Common myeloid progenitor, CD34-positive (primary cell): Measurements from ENCODE around the gene PCBD1.

Source experiments
- CTCF ChIA-PET: fragments of 350-600 bp; sonication (Branson Sonifier 250); formaldehyde crosslinking; loops from one replicate; lab custom pipeline; 2021; ENCODE audit warnings: antibody characterized with exemption; lab: Charles Lee
- POLR2A ChIA-PET: fragments of 350-600 bp; sonication (Branson Sonifier 250); formaldehyde crosslinking; loops from one replicate; lab custom pipeline; 2021; ENCODE audit warnings: antibody characterized with exemption; lab: Charles Lee
- DNase-seq, 3 donors: peaks; one replicate each; pipeline versions ENCODE4 v3.0.0 to v3.0.0-alpha.2; 2013
- H3K27ac ChIP-seq, 2 experiments: 1 replicate in 1 of 2; 2 replicates in 1 of 2; pipeline ENCODE4 v1.7.0; 2013; ENCODE audit warnings: inconsistent platforms in 2 of 2, low read length in 2 of 2, mild to moderate bottlenecking in 2 of 2, low read depth in 1 of 2, moderate library complexity in 1 of 2; ENCODE audit not compliant: severe bottlenecking in 2 of 2, insufficient read depth in 1 of 2, poor library complexity in 1 of 2
- H3K27me3 ChIP-seq, 5 experiments: replicated peaks in 2 of 5; 1 replicate in 3 of 5; 2 replicates in 2 of 5; pipeline versions ENCODE4 v1.6.1 to v1.7.0; 2013; ENCODE audit warnings: low read length in 4 of 5, mild to moderate bottlenecking in 2 of 5, moderate library complexity in 2 of 5, inconsistent platforms in 1 of 5; ENCODE audit not compliant: insufficient read depth in 5 of 5, control insufficient read depth in 4 of 5
- H3K36me3 ChIP-seq, 4 experiments: 1 replicate in 2 of 4; 2 replicates in 2 of 4; pipeline versions ENCODE4 v1.6.1 to v1.7.0; 2013; ENCODE audit warnings: low read length in 3 of 4, control low read depth in 1 of 4, mild to moderate bottlenecking in 1 of 4; ENCODE audit not compliant: control insufficient read depth in 4 of 4, insufficient read depth in 4 of 4
- H3K4me1 ChIP-seq, 4 experiments: 1 replicate in 3 of 4; 2 replicates in 1 of 4; pipeline versions ENCODE4 v1.6.1 to v1.7.1; 2013; ENCODE audit warnings: low read length in 3 of 4, mild to moderate bottlenecking in 3 of 4, control low read depth in 1 of 4, inconsistent platforms in 1 of 4, moderate library complexity in 1 of 4; ENCODE audit not compliant: control insufficient read depth in 4 of 4, insufficient read depth in 4 of 4; ENCODE audit errors: control extremely low read depth in 1 of 4
- H3K4me3 ChIP-seq, 7 experiments: 1 replicate in 4 of 7; 2 replicates in 3 of 7; pipeline versions ENCODE4 v1.5.1 to v1.7.0; 2013; ENCODE audit warnings: mild to moderate bottlenecking in 7 of 7, low read length in 6 of 7, moderate library complexity in 6 of 7, inconsistent platforms in 2 of 7, low read depth in 2 of 7, control low read depth in 1 of 7; ENCODE audit not compliant: insufficient read depth in 4 of 7, control insufficient read depth in 1 of 7; ENCODE audit errors: extremely low read depth in 1 of 7
- H3K9me3 ChIP-seq, 5 experiments: 1 replicate in 4 of 5; 2 replicates in 1 of 5; pipeline versions ENCODE4 v1.6.1 to v1.7.1; 2013; ENCODE audit warnings: low read length in 4 of 5, mild to moderate bottlenecking in 2 of 5, inconsistent platforms in 1 of 5, low read depth in 1 of 5, moderate library complexity in 1 of 5; ENCODE audit not compliant: control insufficient read depth in 4 of 5, insufficient read depth in 2 of 5; ENCODE audit errors: control extremely low read depth in 1 of 5
- WGBS: methylation state at CpG from one replicate; pipeline ENCODE4 v1.1.5; 2013; ENCODE audit not compliant: insufficient coverage; 5-methylcytosine and 5-hydroxymethylcytosine counted together

PCBD1 gene

GRCh38 chr10:70893227-70894006, 5.1 kb upstream of the PCBD1 start:
- DNase-seq, result no peak
- CTCF ChIA-PET, result interaction anchor here (1.1 to 1.6 kb wide), 3 partner anchors 9 to 344 kb away, joined by 3 to 4 read pairs (median 3); no protein-coding TSS in a partner anchor
- 62% methylated on average over 7 of the region's 10 CpGs for WGBS

GRCh38 chr10:70892631-70893030, 4.3 kb upstream of the PCBD1 start:
- Histone ChIP-seq H3K27me3 (no peaks in the 10 kb centered on the region), H3K4me3 (no peak overlapping the region), H3K36me3 (no peaks in the 10 kb centered on the region), H3K4me1 (peaks cover 0 to 14% (median 11%) of the 10 kb centered on the region in 4 experiments), H3K27ac (no peak overlapping the region), H3K9me3 (no peaks in the 10 kb centered on the region)
- CTCF ChIA-PET, result interaction anchor here (1.6 kb wide), 1 partner anchor 10 kb away, joined by 4 read pairs; no protein-coding TSS in a partner anchor
- 94% methylated on average over 3 of the region's 4 CpGs for WGBS
- POLR2A ChIA-PET, result no interaction called here
- DNase-seq, result no peak

More at GRCh38 chr10:70893227-70894006, 5.1 kb upstream of the PCBD1 start:
- H3K36me3 ChIP-seq, result no peaks in the 10 kb centered on the region
- H3K4me3 ChIP-seq, result no peak overlapping the region
- H3K27ac ChIP-seq, result no peak overlapping the region
- H3K4me1 ChIP-seq, result peaks cover 0 to 10% (median 7%) of the 10 kb centered on the region in 4 experiments
- H3K9me3 ChIP-seq, result no peaks in the 10 kb centered on the region
- H3K27me3 ChIP-seq, result no peaks in the 10 kb centered on the region
- POLR2A ChIA-PET, result no interaction called here

- 100% methylated on average over 1 of the region's 1 CpG for WGBS
- DNase-seq, result no peak
- ChIA-PET POLR2A (no interaction called here), CTCF (interaction anchor here (0.8 to 1.8 kb wide), 3 partner anchors 11 to 131 kb away, joined by 3 to 6 read pairs (median 3); no protein-coding TSS in a partner anchor)
- Histone ChIP-seq H3K4me1 (peaks cover 0 to 21% (median 18%) of the 10 kb centered on the region in 4 experiments), H3K9me3 (no peaks in the 10 kb centered on the region), H3K4me3 (no peak overlapping the region), H3K27me3 (no peaks in the 10 kb centered on the region), H3K36me3 (no peaks in the 10 kb centered on the region), H3K27ac (no peak overlapping the region)
Observed at GRCh38 chr10:70891627-70892026, 3.3 kb upstream of the PCBD1 start.

DNA sequence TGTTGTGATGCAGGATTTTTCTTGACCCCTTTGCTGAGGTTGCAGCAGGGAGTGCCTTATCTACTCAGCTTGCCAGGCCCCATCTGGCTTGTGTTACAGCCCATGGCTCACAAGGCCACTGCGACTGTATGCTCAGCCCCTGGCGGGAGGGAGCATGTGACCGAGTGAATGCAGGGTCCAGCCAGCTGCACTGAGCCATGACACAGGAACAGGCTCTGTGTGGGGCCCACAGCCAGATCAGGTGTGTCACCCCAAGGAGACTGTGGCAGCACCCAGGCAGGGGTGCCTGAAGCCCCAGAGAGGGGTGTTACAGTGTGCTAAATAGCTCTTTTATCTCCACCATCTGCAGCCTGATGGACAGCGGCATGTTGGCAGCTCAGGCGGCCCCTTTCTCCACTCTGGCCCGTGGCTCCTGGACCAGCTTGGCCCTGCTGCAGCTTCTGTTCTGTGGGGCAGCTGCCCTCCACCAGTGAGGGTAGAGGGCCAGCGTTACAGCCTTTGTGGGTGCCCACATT, 2.6 kb upstream of the PCBD1 start:
- no peaks in the 10 kb centered on the region for H3K27me3 ChIP-seq
- ChIA-PET CTCF (interaction anchor here (0.8 to 1.8 kb wide), 3 partner anchors 10 to 130 kb away, joined by 3 to 6 read pairs (median 3); no protein-coding TSS in a partner anchor), POLR2A (no interaction called here)
- WGBS, result 95% methylated on average over 6 of the region's 7 CpGs
- H3K4me1 ChIP-seq, result peaks cover 0 to 28% (median 23%) of the 10 kb centered on the region in 4 experiments
- H3K4me3 ChIP-seq, result no peak overlapping the region
- H3K36me3 ChIP-seq, result peaks cover 0 to 2% (median 0%) of the 10 kb centered on the region in 4 experiments
- H3K27ac ChIP-seq, result no peak overlapping the region
- H3K9me3 ChIP-seq, result no peaks in the 10 kb centered on the region
- DNase-seq, result no peak

- WGBS, result no CpG with 5 or more reads among the region's 3 CpGs
- ChIA-PET CTCF (no interaction called here), POLR2A (no interaction called here)
- Histone ChIP-seq H3K27me3 (no peaks in the 10 kb centered on the region), H3K4me3 (peak overlapping the region in 1 of 7 experiments; percentile 83), H3K4me1 (peaks cover 0 to 30% (median 25%) of the 10 kb centered on the region in 4 experiments), H3K9me3 (no peaks in the 10 kb centered on the region), H3K36me3 (peaks cover 0 to 12% (median 6%) of the 10 kb centered on the region in 4 experiments), H3K27ac (no peak overlapping the region)
- DNase-seq, result peak in 1 of 3 donors; percentile 9
Observed at GRCh38 chr10:70889291-70889690, 926 bp upstream of the PCBD1 start.

GRCh38 chr10:70886921-70887665, 1.3 kb downstream of the PCBD1 start:
- H3K4me1 ChIP-seq, result peaks cover 0 to 30% (median 23%) of the 10 kb centered on the region in 4 experiments
- ChIA-PET CTCF (interaction anchor here (0.7 to 14.0 kb wide), 7 partner anchors 10 to 388 kb away, joined by 3 to 140 read pairs (median 3); partner anchors contain the start of gene SGPL1), POLR2A (interaction anchor here (0.6 kb wide), 1 partner anchor 134 kb away, joined by 4 read pairs; no protein-coding TSS in a partner anchor)
- no peak for DNase-seq
- peaks cover 5 to 25% (median 15%) of the 10 kb centered on the region in 4 experiments for H3K36me3 ChIP-seq
- H3K27me3 ChIP-seq, result no peaks in the 10 kb centered on the region
- no peaks in the 10 kb centered on the region for H3K9me3 ChIP-seq
- peak overlapping the region in 6 of 7 experiments; percentile 67 to 87 (median 74) for H3K4me3 ChIP-seq
- WGBS, result 79% methylated on average over 6 of the region's 12 CpGs
- H3K27ac ChIP-seq, result no peak overlapping the region
